NT2/D1 (cell line): ENCODE data around the gene FDX1.

Source experiments
- SUZ12 ChIP-seq: IDR thresholded peaks from 2 replicates; pipeline ENCODE4 v1.6.1; 2011; ENCODE audit not compliant: insufficient read length, insufficient read depth; ENCODE audit errors: extremely low read depth
- YY1 ChIP-seq: IDR thresholded peaks from 2 replicates; pipeline ENCODE4 v1.6.1; 2011; ENCODE audit not compliant: insufficient read length, insufficient read depth
- ZNF274 ChIP-seq: IDR thresholded peaks from 2 replicates; pipeline ENCODE4 v1.6.1; 2011; ENCODE audit warnings: mild to moderate bottlenecking, low read depth, low read length

- TF ChIP-seq YY1: no peak
- TF ChIP-seq ZNF274: no peak
- no peak for TF ChIP-seq SUZ12
These were observed 61.1 kb downstream of the FDX1 start for GRCh38 chr11:110490886-110491285.
